Left colon (tissue), 2 donors: Measurements from ENCODE around the gene AAR2. TPM values are rescaled to one million over a fixed set of nuclear protein-coding genes. Genes with fewer than 3 reads are reported as not detected.

Source experiments
- ATAC-seq: fragments of 200-7000 bp; cut with Tn5 transposase; one replicate; pipeline ENCODE4 v1.9.1; 2020; ENCODE audit warnings: mild to moderate bottlenecking, moderate library complexity
- DNase-seq, 2 donors: peaks; one replicate each; pipeline ENCODE4 v3.0.0-alpha.2; 2020
- intact Hi-C, 2 donors: fragments of 100-400 bp; cut with DNase I in 1 of 2; cut with micrococcal nuclease in 1 of 2; formaldehyde crosslinking; loops; one replicate each; pipeline versions ENCODE4 v1.11.2 to v1.14.0; 2022; cut with DNase I, micrococcal nuclease
- long read RNA-seq: library from polyadenylated mRNA; unstranded; transcript quantifications from one replicate; pipeline ENCODE4 v2.0.0, GENCODE V29; 2021
- total RNA-seq, 2 donors: library from RNA; stranded (reverse); fragmentation: NEBNext Ultra II Directional; extraction: Animal tissue kit (Norgen Biotek cat#: 25700); gene quantifications; one replicate each; pipeline ENCODE4 v1.2.1, GENCODE V29; 2021
- donor health status: DM: no; HTN: no; CAD: no.
- donor health status: DM: yes; HTN: yes; CAD: no.

AAR2 gene
- 10 to 100 TPM; 16.7 to 19.3 TPM for total RNA-seq
- long read RNA-seq, transcript AAR2-201 (4 exons, 2,430 nt) = major isoform, 64 of 119 reads
- long read RNA-seq, transcript AAR2-202 (4 exons, 2,689 nt) = minor isoform, 9 of 119 reads
- long read RNA-seq, partial matches to known transcripts = 33 of 119 reads
- long read RNA-seq, other reads (novel, unspliced or antisense) = 13 of 119 reads

DNA sequence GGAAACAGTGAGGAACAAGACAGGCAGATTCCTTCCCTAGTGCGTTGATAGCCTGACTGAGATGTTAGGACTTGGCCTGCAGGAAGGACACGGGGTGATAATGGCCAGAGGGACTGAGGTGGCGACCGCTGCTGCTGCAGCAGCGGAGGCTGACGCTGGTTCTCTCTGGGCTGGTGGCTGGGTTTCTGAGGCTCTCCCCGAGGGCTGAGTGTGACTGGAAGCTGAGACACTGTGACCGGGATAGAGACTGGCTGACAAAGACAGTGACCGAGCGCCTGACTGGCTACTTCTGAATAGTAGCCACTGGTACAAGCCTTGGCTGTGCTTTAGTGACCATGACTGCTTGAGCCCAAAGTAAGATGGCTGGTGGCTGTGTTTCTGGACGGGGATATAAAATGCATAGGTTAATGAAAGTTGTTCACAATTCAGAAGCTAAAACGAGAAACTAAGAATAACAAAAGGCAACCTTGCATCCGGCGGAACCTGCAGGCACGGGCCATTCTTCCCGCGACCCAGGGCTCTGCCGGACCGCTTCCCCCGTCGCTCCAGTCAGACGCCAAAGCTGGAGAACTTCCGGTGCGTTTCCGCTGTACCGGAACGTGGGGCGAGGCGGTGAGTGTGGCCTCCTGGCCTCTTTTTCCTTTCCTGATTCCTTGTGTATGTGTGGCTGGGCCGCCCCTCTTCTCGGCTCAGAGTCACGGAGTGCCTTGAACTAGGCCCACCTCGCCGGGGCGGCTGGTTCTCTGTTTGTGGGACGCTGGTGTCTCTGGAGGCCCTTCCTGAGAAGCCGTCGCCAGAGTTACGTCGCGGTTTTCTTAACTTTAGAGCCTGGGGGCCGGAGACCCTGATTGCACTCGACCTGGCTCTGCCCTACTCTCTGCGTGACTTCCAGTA lies at the start of gene AAR2:
AAR2 (plus strand) TSS at position 587 of the 894 bp plus-strand sequence. CDS start 3,391 bp downstream, outside the sequence.
- intact Hi-C loops = no loop called here
- peak; percentile 96 for ATAC-seq
- DNase-seq = peak; percentile 81 to 85

- no peak for DNase-seq
- intact Hi-C loops = no loop called here
- ATAC-seq = no peak
These were observed 42.1 kb upstream of the AAR2 start for GRCh38 chr20:36193977-36194712.

GRCh38 chr20:36196676-36197075 lies 39.6 kb upstream of the AAR2 start:
- DNase-seq = no peak
- intact Hi-C loops = loop anchor here in 1 of 2 donors (5.0 kb wide), 1 partner anchor 39 kb away; no protein-coding TSS in a partner anchor
- ATAC-seq = no peak

DNA sequence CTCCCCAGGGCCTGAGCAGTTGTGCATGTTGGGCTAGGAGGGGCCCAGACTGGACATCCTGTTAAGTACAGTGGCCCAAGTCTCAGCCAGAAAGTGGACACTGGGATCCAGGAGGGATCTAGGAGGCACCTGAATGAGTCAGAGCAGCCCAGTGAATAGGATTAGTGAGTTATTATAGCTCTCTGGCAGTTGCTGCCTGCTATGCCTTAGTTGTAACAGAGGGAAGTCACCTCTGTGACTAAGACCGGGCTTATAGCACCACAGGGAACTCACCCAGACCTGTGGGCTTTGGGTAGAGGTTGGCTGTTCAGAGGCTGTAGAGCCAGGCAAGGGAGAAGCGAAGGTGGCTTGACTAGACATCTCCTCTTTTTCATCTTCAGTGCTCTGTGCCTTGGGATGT lies 39.0 kb upstream of the AAR2 start:
- ATAC-seq = no peak
- no peak for DNase-seq
- intact Hi-C loops = loop anchor here in 1 of 2 donors (5.0 kb wide), 1 partner anchor 40 kb away; no protein-coding TSS in a partner anchor

- peak; percentile 83 for ATAC-seq
- intact Hi-C loops = loop anchor here (5.0 to 10.0 kb wide), 2 partner anchors 42 to 235 kb away; no protein-coding TSS in a partner anchor
- peak; percentile 66 to 87 for DNase-seq
These were observed 36.7 kb upstream of the AAR2 start for GRCh38 chr20:36199345-36200257.

GRCh38 chr20:36200451-36200850 lies 35.8 kb upstream of the AAR2 start:
- DNase-seq (no peak), ATAC-seq (no peak)
- intact Hi-C loops = loop anchor here in 1 of 2 donors (10.0 kb wide), 1 partner anchor 234 kb away; no protein-coding TSS in a partner anchor

GRCh38 chr20:36201198-36201597 lies 35.1 kb upstream of the AAR2 start:
- intact Hi-C loops = loop anchor here in 1 of 2 donors (10.0 kb wide), 1 partner anchor 234 kb away; no protein-coding TSS in a partner anchor
- ATAC-seq (no peak), DNase-seq (no peak)

DNA sequence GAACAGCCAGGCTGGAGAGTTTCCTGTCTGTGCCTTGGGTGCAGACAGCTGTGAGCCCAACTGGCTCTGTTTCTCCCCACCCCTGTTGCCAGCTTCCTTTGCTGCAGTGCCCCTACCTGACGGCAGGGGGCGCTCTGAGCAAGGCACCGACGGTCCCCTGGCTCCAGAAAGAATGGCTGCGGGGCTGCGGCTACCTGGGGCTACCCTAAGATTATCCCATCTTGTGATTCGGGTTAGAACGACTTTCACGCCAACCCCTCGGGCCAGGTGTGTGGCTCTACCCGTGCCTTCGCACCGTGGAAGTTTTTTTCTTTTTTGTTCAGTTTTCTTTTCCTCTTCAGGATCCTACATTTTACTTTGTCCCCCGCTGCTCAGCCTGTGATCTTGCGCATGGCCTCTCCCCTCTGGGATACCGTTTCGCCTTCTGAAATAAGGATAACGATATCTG lies 33.4 kb upstream of the AAR2 start:
- ATAC-seq (peak; percentile 66), DNase-seq (peak in 1 of 2 donors; percentile 68)
- intact Hi-C loops = loop anchor here in 1 of 2 donors (10.0 kb wide), 1 partner anchor 232 kb away; no protein-coding TSS in a partner anchor

DNA sequence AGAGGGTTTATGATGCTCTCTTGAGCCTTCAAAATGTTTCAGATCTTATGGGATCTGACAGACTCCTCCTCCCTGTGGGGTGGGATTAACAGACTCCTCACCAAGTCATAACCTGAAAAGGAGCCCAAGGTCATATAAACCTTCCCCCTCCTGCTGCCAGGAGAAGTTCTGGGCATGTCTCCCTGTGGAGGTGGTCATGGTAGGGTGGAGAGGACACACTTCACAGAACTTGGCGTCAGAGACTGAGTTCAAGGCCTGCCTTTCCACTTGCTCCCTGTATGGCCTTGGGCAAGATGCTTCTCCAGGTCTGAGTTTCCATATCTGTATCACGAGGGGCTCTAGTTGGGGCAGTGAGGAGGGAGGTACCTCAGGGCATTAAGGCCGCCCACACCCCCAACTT lies 32.4 kb upstream of the AAR2 start:
- intact Hi-C loops = loop anchor here in 1 of 2 donors (10.0 kb wide), 1 partner anchor 231 kb away; no protein-coding TSS in a partner anchor
- ATAC-seq = no peak
- DNase-seq = no peak

DNA sequence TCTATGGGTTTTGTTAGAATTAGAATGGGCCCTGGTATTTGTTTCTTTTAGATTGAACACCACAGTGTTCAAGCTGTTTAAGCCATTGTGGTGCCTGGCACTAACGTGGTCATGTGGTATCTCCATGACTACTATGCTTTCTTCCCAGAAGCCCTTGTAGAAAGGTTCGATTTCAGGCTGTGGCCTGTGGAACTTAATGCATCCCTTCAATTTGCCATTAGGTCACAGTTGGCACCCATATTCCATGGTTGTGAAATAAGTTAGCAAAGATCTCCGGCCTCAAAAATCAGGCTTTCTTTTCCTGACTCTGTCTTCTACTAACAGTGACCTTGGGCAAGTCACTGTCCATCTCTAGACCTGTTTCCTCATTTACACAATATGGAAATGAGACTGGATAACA lies 31.3 kb upstream of the AAR2 start:
- intact Hi-C loops = loop anchor here in 1 of 2 donors (10.0 kb wide), 1 partner anchor 230 kb away; no protein-coding TSS in a partner anchor
- no peak for ATAC-seq
- DNase-seq = no peak

GRCh38 chr20:36206068-36206467 lies 30.2 kb upstream of the AAR2 start:
- ATAC-seq (no peak), DNase-seq (no peak)
- intact Hi-C loops = loop anchor here in 1 of 2 donors (10.0 kb wide), 1 partner anchor 229 kb away; no protein-coding TSS in a partner anchor

DNA sequence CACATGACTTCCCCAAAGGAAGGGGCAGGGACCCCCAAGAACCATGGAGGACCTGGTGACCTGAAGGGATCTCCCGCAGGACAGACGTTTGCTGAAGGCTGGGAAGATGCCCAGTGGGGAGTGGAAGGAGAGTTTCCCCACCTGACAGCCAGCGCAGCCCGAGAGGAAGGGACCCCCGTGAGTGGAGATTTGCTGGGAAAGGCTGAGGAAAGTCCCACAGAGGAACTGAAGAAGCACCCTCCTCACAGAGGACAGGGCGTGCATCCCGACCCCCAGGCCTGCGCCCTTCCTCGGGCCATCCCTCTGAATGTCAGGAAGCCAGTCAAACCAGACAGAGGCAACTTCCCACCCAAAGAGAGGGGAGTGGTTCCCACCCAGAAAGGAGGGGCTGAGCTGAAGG lies 29.6 kb upstream of the AAR2 start:
- intact Hi-C loops = loop anchor here in 1 of 2 donors (10.0 kb wide), 1 partner anchor 228 kb away; no protein-coding TSS in a partner anchor
- DNase-seq (no peak), ATAC-seq (no peak)

DNA sequence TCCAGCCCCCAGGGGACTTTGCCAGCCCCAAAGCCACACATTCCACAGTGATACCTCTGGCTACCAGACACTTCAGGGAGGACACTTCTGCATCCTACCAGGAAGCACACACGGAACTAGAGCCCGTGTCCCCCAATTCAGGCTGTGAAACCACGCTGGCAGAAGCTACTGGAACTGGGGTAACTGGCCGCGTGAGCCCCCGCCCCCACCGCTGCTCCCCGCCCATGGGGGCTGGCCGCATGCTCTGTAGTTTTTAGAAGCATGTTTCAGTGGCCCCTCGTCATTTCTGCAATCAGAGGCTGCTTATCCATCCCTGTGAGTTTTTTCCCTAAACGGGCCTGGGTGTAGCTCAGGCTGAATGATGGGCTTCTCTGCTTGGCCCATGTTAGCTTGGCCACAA lies 28.7 kb upstream of the AAR2 start:
- DNase-seq (no peak), ATAC-seq (no peak)
- intact Hi-C loops = loop anchor here in 1 of 2 donors (10.0 kb wide), 1 partner anchor 227 kb away; no protein-coding TSS in a partner anchor

DNA sequence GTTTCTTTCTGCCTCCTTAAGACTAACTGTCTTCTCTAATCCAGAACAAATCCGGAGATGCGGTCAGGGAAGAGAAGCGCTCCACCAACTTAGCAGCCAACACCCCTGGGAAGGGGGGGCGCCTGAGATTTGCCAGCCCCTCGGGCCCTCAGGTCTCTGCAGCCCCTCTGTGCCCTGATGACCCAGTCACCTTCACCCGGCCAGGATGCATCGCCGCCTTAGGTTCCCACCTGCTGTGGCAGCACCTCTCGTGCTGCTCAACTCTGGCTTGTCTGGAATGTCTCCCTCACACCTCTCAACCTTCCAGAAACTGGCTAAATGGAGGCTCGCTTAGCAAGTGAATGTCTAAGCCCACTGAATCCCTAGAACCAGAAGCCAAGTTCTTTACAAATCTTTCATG lies 28.0 kb upstream of the AAR2 start:
- no peak for ATAC-seq
- intact Hi-C loops = loop anchor here in 1 of 2 donors (10.0 kb wide), 1 partner anchor 227 kb away; no protein-coding TSS in a partner anchor

DNA sequence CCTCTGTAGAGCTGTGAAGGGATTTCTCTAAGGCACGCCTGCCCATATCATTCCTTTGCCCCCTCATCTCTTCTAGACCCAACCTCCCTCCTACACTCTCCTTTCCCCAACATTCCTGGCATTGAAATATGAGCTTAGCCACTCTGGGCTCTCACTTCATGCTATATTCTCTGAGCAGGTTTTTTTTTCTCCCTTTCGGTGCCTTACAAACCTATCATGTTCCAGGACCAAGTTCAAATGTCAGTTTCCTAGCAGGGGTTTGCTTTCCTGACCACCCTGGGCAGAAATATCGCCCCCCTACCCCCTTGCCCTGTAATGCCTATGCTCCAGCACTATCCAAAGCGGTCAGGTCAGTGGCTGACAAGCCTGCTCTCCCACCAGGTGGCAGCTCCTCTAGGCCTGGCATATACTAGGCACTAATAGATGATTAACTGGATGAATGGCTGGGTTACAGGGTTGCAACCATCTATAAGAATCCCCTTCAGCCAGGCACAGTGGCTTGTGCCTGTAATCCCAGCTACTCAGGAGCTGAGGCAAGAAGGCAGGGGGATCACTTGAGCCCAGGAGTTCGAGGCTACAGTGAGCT lies 25.7 kb upstream of the AAR2 start:
- DNase-seq (no peak), ATAC-seq (no peak)
- intact Hi-C loops = no loop called here

More for the DNA sequence above, 28.0 kb upstream of the AAR2 start:
- DNase-seq = no peak

DNA sequence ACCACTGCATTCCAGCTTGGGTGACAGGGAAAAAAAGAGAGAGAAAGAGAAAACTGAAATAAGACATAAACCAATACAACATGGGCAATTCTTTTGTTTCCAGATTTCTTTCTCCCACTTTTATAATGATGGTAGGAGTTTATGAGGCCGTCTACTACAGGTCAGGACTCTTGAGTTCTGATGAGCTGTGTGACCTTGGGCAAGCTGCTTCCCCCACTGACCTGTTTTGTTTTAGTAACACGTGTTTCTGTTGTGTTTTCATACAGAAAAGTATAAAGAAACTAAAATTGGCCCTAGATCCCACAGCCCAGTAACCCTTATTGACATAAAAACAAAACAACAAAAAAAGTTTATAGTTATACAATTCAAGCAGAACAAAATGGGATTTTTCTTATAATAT lies 22.9 kb upstream of the AAR2 start:
- DNase-seq (no peak), ATAC-seq (no peak)
- intact Hi-C loops = no loop called here

- intact Hi-C loops = no loop called here
- ATAC-seq (peak; percentile 26), DNase-seq (no peak)
These were observed 21.5 kb upstream of the AAR2 start for GRCh38 chr20:36214684-36215256.
